ENCODE measurements around the gene PTPRA.

- TF ChIP-seq GABPA (IDR thresholded peaks at IDR 0.05; ENCODE audit: low read depth) (no peak), CTCF (IDR thresholded peaks at IDR 0.05; ENCODE audit: insufficient read depth, low read length) (no peak), REST (IDR thresholded peaks at IDR 0.05; ENCODE audit: insufficient replicate concordance, low read depth) (no peak)
These were observed 79.5 kb downstream of the PTPRA start for GRCh38 chr20:2952766-2953165.
